AG09309 (cell line): Measurements from ENCODE around the gene PTGS2.
"Not testable (repeated sequence)": the region's sequence is repeated elsewhere in the genome, so short reads cannot be mapped to it uniquely, and the experiment has no call there.

Experiments
- DNase-seq: peaks from one replicate; pipeline ENCODE4 v3.0.0-alpha.2; 2010; ENCODE audit warnings: low read depth
- H3K4me3 ChIP-seq: 2 replicates; pipeline ENCODE4 v1.5.1; 2011; ENCODE audit warnings: mild to moderate bottlenecking, low read depth, low read length, moderate library complexity; ENCODE audit not compliant: control insufficient read depth
- CTCF ChIP-seq: IDR thresholded peaks from 2 replicates; pipeline ENCODE4 v1.5.1; 2011; ENCODE audit warnings: mild to moderate bottlenecking, low read depth, low read length, inconsistent platforms; ENCODE audit not compliant: insufficient read depth, control insufficient read depth; ENCODE audit errors: missing control alignments

The PTGS2 gene

GRCh38 chr1:186657481-186657880 is 22.7 kb downstream of the PTGS2 start:
- no peak for TF ChIP-seq CTCF
- H3K4me3 ChIP-seq, result no peak overlapping the region
- no peak for DNase-seq

GRCh38 chr1:186655876-186656275 is 24.3 kb downstream of the PTGS2 start:
- no peak for TF ChIP-seq CTCF
- H3K4me3 ChIP-seq, result no peak overlapping the region
- DNase-seq, result no peak

GRCh38 chr1:186654741-186655140 is 25.5 kb downstream of the PTGS2 start:
- no peak for DNase-seq
- no peak overlapping the region for H3K4me3 ChIP-seq
- TF ChIP-seq CTCF, result no peak

- H3K4me3 ChIP-seq, result no peak overlapping the region
- DNase-seq, result no peak
- TF ChIP-seq CTCF, result no peak
These were observed 26.9 kb downstream of the PTGS2 start for GRCh38 chr1:186653312-186653711.

GRCh38 chr1:186648613-186649012 is 31.6 kb downstream of the PTGS2 start:
- TF ChIP-seq CTCF, result no peak
- no peak overlapping the region for H3K4me3 ChIP-seq
- DNase-seq, result no peak

GRCh38 chr1:186647985-186648384 is 32.2 kb downstream of the PTGS2 start:
- not testable (repeated sequence) for DNase-seq, H3K4me3 ChIP-seq

- H3K4me3 ChIP-seq, result no peak overlapping the region
- DNase-seq, result peak; percentile 4
- TF ChIP-seq CTCF, result no peak
These were observed 36.6 kb downstream of the PTGS2 start for GRCh38 chr1:186643614-186644013.

GRCh38 chr1:186637567-186637966 is 42.7 kb downstream of the PTGS2 start:
- DNase-seq, H3K4me3 ChIP-seq: not testable (repeated sequence)
